Measurements from ENCODE around the gene ING5. TPM values are rescaled to one million over a fixed set of nuclear protein-coding genes. Genes with fewer than 3 reads are reported as not detected.

Gene ING5
- total RNA-seq, 1 donor from 2014 or later = 26.4 TPM

GRCh38 chr2:241706537-241706936, 4.7 kb downstream of the ING5 start:
- no peak for DNase-seq

GRCh38 chr2:241708879-241709278, 7.0 kb downstream of the ING5 start:
- DNase-seq = no peak

DNA sequence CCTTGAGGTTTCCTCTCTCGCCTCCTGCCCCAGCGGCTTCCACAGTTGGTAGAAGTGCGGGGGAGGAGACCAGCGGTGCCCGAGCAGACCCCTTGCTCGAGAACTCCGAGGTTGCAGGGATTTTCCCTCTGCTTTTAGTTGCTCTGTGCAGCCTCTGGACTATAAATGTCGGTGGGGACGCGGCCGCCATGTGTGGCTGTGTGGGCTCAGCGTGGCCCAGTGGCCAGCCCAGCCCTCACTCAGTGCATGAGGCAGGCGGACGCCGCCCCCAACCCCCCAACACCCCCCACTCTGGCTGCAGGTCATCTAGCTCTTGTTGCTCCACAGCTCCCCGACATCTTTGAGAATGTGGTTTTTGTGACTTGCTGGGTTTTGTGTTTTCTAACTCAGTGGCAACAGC, 17.3 kb downstream of the ING5 start:
- DNase-seq = no peak

DNA sequence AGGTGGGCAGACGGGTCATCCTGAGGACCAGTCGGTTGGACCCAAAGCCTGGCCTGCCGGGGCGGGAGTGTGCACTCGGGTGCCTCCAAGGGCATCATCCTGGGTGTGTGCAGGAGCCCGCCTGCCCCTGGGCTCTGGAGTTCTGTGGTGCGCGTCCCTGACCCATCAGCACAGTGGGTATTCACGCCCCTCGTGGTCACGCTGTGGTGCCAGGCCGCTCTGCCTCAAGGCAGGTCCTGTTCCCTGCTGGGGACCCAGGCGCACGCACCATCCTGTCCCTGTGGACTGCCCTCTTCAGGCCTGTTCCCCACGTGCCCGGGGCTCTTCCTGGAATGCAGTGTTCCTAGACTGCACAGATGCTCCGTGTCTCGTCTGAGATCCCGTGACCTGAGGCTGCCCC, 18.3 kb downstream of the ING5 start:
- no peak for DNase-seq

- DNase-seq = no peak
These were observed 18.7 kb downstream of the ING5 start for GRCh38 chr2:241720560-241720959.

DNA sequence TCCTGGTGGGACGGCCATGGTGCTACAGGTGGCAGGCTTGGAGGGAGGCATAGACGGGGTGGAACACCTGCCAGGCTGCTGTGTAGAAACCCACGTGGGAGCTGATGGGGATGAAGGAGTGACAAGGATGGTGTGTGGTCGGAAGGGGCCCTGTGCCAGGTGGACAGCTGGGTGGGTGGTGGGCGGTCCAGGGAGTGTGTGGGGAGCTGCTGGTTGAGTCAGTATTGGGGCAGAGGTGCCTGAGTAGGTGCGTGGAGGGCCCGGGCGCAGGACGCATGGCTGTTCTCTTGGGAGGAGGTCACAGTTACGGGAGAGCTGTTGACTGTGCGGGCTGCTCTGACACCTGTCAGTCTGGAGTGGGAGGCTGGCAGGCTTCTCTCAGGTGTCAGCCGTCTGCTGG, 20.0 kb downstream of the ING5 start:
- no peak for DNase-seq

- DNase-seq = no peak
These were observed 21.1 kb downstream of the ING5 start for GRCh38 chr2:241722896-241723454.

- no peak for DNase-seq
These were observed 22.6 kb downstream of the ING5 start for GRCh38 chr2:241724259-241724974.

DNA sequence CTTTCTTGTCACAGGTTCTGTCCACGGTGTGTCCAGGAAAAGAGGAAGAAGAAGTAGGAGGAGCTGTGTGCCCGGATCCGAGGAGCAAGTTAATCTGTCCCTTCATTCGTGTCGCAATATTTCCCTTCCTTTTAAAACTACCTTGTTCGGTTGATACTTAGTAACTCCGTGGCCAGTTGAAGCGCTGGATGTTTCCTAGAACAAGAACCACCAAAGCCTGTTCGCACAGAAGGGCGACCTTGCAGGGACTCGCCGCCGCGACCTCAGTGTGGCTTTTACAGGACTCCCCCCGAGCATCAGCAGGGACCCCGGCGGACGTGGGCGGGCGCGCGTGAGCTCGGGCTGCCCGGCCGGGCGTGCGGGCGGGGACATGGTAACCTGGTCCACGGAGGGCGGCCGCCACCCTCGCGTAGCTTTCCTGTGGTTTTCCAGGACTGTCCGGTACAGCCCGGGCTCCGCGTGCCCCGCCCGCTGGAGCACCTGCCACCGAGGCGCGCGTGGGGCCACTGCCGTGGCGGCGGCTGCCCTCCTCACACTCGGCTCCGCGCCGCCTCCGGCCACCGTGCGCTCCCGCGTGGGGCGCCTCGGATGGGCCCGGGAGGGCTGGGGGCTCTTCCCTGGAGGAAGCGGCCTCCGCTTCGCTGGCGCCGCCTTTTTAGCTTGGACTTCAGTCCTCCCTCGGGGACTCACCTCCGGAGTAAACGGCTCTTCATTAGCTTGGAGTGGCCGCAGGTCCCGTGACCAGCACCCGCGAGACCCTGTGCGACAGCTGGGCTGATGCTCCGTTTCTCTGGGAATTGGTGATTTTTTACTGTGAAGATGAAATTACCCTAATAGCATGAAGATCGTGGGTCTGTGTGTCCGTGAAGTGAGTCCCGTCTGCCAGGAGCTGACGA, 23.4 kb downstream of the ING5 start:
- DNase-seq = no peak

- DNase-seq = no peak
These were observed 24.6 kb downstream of the ING5 start for GRCh38 chr2:241726459-241726858.

GRCh38 chr2:241728000-241728399, 26.2 kb downstream of the ING5 start:
- no peak for DNase-seq

DNA sequence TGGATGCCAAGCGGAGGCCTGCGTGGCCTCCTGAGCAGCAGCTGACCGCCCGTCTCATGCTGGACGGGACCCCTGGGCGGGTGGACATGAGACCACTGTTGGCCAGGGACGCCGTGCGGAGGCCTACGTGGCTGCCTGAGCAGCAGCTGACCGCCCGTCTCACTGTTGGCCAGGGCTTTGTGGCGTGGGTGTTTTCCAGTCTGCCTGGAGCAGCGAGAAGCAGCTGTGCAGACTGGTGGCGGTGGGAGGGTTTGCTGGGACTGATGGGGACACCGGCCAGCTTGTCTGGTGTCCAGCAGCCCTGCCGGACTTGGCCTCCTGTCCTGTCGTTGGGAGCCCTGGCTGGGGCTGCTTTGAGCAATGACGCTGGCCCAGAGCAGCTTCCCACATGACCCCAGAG, 26.8 kb downstream of the ING5 start:
- no peak for DNase-seq

DNA sequence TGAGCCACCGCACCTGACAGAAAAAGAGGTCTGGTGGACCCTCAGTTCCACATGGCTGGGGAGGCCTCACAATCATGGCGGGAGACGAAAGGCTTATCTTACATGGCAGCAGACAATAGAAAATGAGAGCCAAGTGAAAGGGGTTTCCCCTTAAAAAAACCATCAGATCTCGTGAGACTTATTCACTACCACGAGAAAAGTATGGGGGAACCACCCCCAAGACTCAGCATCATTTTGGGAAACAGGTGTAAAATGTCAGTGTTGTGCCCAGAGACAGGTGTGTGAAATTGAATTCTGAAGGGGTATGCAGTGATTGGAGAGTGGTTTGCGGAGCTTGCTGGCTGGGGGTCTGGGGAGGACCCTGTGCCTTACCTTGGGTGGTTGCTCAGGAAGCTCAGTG, 28.0 kb downstream of the ING5 start:
- DNase-seq = no peak

DNA sequence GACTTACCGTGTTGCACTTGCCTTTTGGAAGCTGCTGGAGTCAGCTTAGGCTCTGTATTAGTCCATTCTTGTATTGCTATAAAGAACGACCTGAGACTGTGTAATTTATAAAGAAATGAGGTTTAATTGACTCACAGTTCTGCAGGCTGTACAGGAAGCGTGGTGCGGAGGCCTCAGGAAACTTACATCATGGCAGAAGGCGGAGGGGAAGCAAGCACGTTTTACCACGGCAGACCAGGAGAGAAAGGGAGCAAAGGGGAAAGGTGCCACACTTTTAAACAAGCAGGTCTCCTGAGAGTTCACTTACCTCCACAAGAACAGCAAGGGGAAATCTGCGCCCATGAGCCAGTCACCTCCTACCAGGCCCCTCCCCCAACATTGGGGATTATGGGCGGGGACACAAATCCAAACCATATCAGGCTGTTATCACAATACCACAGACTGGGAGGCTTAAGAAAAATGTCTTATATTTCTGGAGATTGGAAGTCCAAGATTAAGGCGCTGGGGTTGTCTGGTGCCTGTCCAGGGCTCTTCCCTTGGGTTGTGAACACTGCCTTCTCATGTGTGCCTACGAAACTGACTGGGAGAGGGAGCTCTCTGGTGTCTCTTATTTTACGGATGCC, 28.9 kb downstream of the ING5 start:
- no peak for DNase-seq

- peak; percentile 45 for DNase-seq
These were observed 30.8 kb downstream of the ING5 start for GRCh38 chr2:241732513-241733186.

DNA sequence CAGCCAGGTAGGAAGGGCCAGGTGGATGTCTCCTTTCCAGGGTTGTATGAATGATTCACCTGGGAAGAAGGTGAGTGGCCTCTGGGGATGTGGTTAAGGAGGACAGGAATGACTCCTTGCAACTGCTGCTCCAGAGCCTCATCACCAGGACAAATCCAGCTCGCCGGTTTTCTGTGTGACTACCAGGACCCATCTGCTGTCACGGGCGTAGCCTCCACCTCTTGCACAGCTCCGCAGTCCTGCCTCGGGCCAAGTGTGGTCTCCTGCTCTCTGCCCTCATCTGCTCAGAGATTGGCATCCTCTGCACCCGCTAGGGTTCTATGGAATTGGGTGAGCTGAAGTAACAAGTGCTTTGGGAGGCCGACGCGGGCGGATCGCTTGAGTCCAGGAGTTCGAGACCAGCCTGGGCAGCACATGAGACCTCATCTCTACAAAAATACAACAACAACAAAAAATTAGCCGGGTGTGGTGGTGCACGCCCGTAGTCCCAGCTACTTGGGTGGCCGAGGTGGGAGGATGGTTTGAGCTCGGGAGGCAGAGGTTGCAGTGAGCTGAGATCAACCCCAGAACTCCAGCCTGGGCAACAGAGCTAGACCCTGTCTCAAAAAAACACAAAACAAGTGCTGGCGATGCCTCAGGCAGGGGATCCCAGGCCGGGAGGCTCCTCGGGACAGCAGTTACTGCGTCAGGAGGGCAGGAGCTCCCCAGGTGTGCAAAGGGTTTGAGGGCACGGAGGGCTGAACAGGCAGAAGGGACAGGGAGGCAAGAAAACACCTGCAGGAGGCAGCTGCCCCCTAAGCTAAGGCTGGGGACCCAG, 31.8 kb downstream of the ING5 start:
- DNase-seq = no peak

DNA sequence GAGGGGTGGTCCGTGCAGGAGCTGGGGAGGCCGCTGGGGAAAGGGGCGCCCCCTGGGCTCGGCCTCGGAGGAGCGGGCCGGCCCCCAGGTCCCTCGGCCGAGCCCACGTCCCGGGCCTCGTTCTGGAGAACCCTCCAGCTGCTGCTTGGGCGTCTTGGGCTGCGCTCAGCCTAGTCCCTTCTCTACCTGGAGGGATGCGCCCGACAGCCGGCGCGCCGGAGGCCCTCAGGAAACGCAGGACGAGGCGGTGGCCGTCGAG, 32.3 kb downstream of the ING5 start:
- DNase-seq = no peak

DNA sequence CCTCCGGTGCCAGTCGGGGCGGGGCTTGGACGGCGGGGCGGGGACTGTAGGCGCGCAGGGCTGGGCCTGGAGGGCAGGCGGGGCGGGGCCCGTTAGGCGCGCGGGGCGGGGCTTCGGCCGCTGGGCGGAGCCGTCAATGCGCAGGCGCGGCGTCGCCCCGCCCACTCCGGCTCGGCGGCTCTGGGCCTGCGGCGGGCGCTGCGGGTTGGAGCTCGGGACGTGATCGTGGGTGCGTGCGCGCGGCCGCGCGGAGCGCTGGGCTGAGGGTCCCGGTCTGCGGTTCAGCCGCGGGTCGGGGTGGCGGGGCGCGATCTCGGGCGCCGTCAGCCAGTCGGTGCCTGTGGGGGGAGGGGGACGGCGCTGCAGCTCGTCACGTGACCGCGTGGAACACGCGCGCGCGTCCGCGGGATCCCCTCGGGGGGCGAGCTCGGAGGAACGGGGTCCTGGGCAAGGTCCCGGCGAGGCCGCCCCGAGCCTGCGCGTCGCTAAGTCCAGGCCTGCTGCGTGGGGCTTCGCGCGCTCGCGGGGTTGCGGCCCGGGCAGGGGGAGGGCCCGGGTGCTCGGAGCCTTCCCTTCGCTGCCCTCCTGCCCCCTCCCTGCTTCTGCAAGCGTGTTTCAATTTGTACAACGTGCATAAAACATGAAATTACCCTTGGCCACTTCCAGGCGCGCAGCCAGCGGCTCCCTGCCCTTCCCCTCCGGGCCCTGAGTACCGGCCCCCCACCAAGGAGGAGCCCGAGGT, 32.8 kb downstream of the ING5 start, which contains the start of gene D2HGDH:
Gene D2HGDH, plus strand, starts transcription at position 164 of the 742 bp plus-strand sequence. CDS start 595 bp downstream, outside the sequence.
- peak; percentile 95 for DNase-seq

- no peak for DNase-seq
These were observed 34.3 kb downstream of the ING5 start for GRCh38 chr2:241736111-241736510.

DNA sequence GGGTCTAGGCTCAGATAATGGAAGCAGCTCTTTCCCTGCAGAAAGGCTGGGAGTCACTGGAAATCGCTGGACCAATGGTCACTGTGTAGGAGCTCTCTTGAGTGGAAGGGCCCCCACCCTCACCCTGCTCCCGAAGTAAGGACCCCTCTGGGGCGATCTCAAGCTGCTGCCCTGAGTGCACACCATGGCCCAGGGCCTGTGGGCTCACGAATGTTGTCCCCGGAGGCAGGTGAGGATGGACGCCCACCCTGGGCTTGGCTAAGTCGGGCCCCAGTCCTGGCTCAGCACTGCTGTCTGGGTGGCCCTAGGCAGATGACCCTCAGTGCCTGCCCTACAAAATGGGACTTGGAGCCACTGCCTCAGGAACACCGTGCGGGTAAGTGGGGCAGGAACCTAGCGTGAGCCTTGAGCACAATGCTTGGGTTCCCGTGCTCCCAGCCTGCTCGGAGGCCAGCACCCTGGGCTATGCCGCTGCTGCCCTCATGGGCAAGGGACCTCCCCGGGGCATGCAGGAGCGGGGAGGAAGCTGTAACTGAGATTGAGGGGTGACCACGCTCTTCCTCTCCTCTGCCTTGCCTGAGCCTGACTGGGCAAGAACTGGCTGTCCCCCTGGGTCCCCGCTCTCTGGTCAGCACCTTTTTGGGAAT, 36.3 kb downstream of the ING5 start:
- DNase-seq = no peak
